Activated T-cell treated with anti-CD3 and anti-CD28 coated beads, Interleukin-2, amount 50 U/mL, for 1 hour (primary cell): Measurements from ENCODE around the gene SULT1C3.

ENCODE experiments used
- DNase-seq: peaks from one replicate; pipeline ENCODE4 v3.0.0-alpha.2; 2020

Gene SULT1C3

DNA sequence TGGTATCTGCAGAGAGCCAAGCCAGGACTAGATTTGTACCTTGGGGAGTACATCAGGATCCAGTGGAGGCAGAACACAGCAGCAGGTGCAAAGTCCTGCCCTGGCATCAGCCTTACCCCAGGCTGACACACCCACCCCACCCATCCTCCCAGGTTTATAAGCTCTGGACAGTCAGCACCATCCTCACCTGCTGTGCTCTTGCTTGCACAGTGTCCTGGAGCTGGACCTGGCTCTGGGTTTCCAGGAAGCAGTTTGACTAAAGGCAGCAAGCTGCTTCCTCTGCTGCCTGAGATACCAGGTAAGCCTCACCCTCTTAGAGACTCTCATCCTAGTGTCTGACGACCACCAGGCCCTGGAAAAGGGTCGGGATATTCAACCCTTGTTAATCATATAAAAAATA lies at the start of gene SULT1C3:
TSS of gene SULT1C3 (plus strand) at position 183 of the 400 bp plus-strand sequence. CDS start 7,227 bp downstream, outside the sequence.
- DNase-seq, result no peak

DNA sequence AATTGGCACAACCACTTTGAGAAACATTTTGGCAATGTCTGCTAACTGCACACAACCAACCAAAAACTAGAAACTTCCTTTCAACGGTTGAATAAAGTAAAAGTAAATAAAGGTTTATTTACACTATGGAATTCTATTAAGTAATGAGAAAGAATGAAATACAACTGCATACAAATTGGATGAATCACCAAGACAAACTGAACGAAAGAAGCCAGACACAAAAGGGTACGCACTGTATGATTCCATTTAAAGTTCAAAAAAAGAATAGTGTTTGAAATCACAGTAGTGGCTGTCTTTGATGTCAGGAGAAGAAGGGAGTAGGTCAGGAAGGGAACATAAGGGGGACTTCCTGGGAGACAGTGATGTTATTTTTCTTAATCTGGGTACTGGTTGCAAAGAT lies 46.5 kb upstream of the SULT1C3 start:
- no peak for DNase-seq

DNA sequence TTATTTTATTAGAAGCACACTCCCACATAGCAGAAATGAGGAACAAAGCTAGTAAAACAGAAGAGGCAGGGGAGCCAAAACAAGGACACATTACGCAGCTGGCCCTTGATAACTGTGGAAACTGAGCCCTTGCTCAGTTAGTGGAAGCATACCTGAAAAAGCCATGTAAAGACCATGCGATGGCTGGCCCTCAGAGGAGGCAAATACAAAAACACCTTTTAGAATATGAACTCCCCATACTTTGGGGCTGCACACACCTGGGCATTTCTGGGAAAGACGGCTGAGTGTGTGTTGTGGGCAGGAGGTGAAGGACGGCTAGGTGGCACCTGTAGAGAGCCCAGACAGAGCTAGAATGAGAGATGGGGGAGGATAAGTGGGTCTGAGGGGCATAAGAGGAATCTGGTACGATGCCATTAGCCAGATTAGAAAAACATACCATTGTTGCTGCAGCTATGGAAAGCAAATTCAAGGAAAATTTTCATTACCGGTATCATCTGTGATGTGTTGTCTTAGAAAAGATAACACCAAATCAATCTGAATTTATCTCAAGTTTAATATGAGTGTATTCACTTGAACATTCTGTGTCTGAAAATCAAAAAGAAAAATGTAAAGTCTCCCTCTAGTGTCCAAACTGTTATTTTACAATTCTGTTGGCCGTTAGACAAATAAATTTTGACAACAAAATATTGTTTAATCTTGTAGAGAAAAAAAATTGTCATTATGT lies 45.2 kb upstream of the SULT1C3 start:
- no peak for DNase-seq

- no peak for DNase-seq
Measured at GRCh38 chr2:108195133-108195439, 44.7 kb upstream of the SULT1C3 start.

GRCh38 chr2:108199726-108200125 lies 40.0 kb upstream of the SULT1C3 start:
- DNase-seq, result no peak

DNA sequence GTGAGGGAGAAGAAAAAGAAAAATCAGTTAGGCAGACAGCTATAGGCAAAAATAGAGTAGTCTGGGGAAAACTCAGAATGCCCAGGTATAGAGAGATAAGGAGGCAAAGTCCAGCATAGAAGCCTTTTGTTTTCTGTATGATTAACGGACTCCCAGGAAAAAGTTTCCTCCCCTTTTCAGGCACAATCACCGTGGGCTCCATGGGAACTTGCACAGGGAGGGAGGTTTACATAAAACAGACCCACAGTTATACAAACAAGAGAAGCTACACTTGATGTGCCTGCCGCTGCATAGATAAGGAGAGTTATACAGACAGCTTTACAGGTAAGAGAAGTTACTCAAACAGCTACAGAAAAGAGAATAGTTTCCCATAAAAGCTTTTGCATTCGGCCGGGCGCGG lies 39.2 kb upstream of the SULT1C3 start:
- DNase-seq, result no peak

DNA sequence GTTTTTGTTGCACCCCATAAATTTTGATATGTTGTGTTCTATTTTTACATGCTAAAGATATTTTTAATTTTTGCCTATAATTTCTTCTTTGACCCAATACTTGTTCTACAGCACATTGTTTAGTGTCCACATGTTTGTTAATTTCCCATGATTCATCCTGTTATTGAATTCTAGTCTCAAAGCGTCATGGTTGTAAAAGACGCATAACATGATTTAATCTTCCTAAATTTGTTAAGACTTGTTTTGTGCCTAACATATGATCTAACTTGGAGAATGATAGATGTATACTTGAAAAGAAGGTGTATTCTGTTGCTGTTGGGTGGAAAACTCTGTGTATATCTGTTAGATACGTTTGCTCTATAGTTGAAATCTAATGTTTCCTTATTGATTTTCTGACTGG lies 27.1 kb upstream of the SULT1C3 start:
- DNase-seq, result no peak

DNA sequence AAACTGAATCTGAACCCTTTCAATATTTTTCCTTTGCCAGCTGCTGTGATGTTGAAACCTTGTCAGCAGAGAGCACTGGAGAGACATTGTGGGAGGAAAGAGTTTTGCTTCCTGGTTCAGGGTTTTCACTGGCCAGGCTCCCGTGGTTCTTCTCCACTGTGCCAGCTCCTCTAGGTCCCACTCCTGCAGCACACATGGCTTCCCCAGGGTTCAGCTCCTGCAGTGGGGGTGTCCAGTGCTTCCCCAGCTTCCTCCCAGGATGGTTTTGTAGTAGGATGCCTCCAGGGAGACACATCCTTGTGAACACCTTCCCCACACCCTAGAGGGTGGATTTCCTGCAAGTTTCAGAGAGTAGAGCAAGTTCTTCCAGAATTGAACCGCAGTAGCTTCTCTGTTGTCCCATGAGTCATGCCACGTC lies 24.0 kb upstream of the SULT1C3 start:
- DNase-seq, result no peak

DNA sequence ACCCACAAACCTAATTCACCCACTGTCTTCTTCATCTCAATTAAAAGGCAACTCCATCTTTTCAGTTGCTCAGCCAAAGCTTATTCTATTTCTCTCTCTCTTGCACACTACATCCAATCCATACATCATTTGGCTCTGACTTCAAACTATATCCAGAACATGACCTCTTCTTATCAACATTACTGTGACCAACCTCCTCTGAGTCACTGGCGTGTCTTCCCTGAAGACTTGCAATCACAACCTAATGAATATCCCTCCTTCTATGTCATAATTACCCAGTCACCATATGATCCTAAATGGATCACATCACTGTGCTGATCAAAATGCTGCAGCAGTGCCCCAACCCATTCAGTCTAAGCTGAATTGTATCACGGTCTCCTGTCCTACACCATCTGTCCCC lies 22.6 kb upstream of the SULT1C3 start:
- DNase-seq, result no peak

DNA sequence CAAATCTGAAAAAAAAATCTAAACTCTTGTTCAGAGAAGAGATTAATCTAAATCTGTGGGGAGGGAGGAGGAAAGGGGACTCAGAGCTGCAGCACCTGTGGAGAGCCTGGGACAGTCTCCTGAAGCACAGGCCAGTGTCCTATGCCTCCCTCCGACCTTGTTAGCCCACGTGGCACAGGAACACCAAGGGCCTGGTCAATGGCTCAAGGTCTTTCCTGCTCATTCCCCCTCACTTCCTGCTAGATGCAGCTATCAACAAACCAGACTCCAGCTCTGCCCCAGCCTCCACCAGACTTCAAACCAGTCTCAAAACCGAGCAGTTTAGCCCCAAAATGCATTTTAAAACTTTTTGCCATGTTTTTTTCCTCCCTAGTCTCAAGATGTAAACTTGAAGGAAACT lies 20.1 kb upstream of the SULT1C3 start:
- no peak for DNase-seq

DNA sequence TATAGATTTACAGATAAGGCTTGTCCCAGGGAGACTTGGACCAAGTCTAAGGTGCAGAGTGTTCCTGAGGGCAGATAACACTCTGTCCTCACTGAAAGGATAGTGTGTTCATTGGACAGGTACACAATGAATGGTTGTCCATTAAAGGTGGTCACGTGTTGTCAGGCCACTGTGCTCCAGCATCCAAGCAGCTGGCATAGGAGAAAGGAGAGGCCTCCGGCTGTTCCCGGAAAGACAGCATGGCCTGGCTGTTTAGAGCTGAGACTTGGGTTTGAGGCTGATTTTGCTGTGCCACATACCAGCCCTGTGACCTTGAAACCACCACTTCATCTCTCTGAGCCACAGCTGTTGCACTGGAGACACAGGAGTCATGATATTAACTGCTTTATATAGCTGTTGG lies 19.6 kb upstream of the SULT1C3 start:
- DNase-seq, result no peak

DNA sequence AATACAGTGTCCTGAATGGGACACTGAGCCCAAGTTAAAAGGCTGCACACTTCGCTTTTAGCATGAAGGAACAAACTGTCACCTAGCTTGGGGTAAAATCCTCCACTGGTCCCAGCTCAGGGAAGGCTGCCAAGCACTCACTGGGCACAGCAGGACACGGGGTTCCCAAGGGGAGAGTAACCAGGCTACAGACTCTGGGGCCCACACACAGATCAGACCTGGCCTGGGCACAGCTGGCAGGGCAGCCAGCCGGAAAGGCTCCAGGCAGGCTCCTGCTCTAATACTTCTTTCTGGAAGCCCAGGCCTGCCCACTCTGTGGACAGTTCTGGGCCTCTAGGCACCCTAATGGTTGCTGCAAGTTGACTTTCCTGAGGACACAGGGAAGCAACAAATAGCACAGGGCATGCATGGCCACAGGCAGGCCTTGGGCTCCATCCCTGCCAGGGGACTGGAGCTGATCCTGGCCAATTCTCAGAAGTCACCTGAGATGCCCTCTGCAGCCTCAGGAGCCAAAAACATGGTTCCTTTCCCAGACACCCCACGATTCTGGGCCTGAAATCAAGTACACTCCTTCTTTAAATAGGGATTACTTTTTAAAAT lies 18.7 kb upstream of the SULT1C3 start:
- DNase-seq, result no peak

DNA sequence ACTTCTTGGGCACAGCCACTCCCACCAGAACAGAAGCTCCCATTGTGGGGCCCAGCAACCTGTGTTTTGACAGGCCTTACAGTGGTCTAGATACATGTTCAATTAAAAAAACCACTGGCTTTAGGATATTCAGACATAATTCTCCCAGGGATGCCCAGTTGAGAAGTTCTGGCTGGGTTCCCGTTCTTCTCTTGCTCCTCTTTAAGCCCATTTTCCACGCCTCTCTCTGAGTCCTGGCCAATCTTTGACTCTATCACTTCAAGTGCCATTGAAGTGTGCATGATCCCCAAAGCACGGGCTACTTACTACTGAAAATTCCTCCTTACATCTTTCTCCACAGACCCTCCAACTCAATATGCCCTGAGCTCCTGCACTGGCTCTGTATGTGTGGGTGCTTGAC lies 17.5 kb upstream of the SULT1C3 start:
- DNase-seq, result no peak

- no peak for DNase-seq
Measured at GRCh38 chr2:108223573-108223972, 16.2 kb upstream of the SULT1C3 start.

DNA sequence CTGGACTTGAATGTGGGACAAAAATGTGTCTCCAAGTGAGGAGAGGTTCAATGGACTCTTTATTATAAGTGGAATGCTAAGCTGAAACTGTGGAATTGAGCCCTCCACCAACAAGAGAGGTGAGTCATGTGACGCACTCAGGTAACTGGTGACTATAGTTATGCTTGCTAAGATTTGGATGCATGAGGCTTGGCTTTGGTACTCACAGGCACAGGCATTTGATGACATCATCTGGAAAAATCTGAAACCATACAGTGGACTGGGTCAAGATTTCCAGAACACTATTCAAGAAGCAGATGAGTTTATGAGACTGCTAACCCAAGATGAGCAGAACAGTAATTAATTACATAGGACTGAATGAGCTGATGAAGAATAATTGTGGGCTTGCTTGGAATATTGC lies 15.7 kb upstream of the SULT1C3 start:
- no peak for DNase-seq

GRCh38 chr2:108226564-108226963 lies 13.2 kb upstream of the SULT1C3 start:
- DNase-seq, result no peak

DNA sequence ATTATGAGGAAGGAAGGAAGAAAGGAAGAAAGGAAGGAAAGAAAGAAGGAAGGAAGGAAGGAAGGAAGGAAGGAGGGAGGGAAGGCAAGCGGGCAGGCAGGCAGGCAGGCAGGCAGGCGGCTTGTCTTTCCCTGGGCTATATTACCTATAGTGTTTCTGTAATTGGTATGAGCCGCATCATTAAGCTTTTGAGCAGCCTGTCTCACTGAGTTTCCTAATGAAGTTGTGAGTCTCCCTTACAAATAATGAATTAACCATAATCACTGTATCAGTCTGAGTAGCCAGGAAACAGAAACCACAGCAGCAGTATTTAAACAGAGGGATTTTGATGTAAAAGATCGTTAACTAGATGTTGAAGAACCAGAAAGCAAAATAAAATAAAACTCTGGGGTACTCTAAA lies 11.8 kb upstream of the SULT1C3 start:
- DNase-seq, result no peak

DNA sequence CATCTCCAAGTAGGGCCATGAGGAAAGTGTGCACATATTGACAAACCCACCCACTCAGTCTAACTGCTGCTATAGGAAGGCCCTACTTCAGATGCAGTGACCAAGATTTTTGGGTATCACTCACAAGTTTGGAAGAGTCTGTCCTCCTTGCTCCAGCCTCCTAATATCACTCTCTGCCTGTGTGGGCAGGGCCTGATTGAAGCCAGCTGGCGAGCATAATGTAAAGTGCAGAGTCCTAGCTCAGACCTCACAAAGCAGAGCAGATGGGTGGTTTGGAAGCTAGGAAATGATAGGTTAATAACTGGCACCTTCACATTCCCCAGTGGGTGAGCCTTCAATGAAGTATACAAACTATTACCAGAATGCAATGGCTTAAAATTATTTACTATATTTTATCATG lies 11.2 kb upstream of the SULT1C3 start:
- DNase-seq, result no peak

GRCh38 chr2:108229875-108230274 lies 9.9 kb upstream of the SULT1C3 start:
- no peak for DNase-seq

- DNase-seq, result no peak
Measured at GRCh38 chr2:108235577-108235976, 4.2 kb upstream of the SULT1C3 start.

DNA sequence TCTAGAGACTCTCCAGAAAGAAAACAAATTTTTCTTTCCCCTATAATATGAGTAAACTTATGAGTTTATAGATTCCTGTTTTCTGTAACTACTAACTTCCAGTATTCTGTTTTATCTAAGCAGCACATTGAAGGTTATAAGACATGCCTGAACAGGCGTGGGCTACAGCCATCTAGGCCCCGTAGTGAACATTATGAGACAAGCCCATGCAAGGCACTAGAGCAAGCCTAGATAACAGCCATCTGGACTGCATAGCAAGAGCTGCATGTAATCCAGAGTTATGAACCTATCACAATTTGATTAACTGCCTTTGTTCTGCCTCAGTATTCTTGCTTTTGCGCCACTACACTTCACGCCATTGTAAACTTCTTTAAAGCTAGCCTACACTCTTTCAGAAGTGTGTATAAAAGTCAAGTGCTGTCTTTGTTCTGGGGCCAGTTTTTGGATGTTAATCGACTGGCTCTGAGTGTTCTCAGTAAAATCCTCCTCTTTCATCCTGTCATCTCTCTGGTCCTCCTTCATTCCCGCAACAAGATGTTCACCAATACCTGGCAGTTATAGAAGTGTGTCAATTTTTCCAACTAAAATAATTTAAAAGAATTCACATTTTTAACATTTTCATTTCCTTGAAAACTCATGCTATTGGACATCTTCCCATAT lies 3.0 kb upstream of the SULT1C3 start:
- no peak for DNase-seq

DNA sequence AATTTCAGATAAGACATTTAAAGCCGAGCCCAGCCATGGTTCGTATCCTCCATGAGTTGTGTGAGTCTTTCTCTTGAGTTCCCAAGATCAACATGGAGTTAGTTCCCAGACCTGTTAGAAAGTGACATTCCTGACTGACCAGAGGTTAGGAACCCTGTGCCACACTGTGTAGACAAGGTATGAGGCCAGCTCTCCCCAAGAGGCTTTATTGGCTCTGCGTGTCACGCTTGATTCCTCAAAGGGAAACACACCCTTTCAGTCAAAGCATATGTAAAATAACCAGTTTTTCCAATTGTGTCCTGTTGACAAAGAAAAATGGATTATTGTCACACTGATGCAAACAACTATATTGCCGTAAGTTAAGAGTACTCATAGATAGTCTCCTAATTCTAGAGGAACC lies 1.2 kb downstream of the SULT1C3 start:
- DNase-seq, result no peak

DNA sequence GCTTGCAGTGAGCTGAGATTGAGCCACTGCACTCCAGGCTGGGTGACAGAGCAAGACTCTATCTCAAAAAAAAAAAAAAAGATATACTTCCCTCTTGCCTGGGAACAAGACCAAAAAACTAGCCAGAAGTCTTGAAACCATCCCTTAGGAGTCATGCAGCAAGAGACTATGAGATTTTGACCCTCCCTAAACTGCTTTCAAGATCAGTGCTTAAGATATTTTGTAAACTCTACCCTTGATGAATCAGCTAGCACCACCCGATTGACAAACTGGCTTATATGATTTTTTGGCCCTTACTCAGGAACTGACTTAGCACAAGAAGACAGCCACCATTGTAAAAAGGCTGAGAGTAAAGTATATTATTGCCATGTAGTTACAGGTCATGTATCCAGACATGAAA lies 3.8 kb downstream of the SULT1C3 start:
- no peak for DNase-seq

DNA sequence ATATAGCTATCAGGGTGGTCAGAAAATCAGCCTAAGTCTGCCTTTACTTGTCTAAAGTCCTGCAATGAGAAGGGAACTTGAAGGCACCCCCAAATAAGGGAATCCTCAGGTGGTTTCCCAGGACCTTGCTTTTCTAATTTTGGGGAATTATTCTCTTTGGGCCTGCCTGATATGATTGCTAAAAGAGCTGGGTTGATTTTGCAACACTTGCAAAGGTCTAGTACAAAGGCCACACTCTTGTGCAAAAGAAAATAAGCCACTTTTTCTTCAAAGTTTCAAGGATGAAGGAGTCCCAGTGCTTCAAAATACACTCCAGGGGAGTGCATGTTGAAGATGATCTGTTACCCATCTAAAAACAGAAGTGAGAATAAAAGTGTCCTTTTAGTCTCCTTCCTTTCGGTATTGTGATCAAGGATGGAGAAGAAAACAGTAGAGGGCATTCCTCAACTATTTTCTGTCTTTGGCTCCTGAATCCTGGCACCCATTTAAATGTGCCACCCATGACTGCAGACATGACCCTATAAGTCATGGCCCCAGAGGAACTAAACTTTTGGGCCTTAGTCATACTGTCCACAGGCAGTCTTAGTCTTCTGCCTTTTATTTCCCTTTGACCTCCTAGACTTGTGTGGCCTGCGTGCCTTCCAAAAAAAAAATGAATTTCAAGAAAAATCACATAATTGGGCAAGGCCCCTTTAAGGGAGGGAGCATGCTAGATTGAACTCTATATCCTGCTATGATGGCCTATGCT lies 5.1 kb downstream of the SULT1C3 start:
- DNase-seq, result no peak
